Measurements from ENCODE around the gene CYTH3.

The CYTH3 gene

DNA sequence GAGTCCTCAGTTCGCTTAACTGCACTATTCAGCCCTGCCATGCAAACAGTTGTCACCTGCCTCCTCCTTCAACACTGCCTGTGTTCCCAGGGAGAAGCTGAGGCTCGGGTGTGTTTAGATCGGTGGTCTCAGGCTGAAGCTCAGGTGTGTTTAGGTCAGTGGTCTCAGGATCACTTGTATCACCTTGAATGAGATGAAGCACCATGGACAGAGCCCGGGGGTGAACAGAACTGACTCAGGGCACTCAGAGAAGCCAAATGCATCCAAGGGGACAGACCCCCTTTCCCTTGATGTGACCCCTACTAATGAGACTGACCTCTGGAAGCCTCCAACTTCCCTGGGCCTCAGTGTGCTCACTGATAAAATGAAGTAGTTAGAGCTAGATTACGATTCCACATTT lies 84.0 kb downstream of the CYTH3 start:
- DNase-seq, result no peak

GRCh38 chr7:6186577-6186976 lies 85.8 kb downstream of the CYTH3 start:
- DNase-seq, result no peak

- no peak for DNase-seq
These were observed 89.4 kb downstream of the CYTH3 start for GRCh38 chr7:6182993-6183392.

- DNase-seq, result peak; percentile 11
These were observed 91.3 kb downstream of the CYTH3 start for GRCh38 chr7:6181136-6181535.

- DNase-seq, result no peak
These were observed 92.1 kb downstream of the CYTH3 start for GRCh38 chr7:6180344-6180725.

GRCh38 chr7:6179620-6180343 lies 92.6 kb downstream of the CYTH3 start:
- no peak for DNase-seq

DNA sequence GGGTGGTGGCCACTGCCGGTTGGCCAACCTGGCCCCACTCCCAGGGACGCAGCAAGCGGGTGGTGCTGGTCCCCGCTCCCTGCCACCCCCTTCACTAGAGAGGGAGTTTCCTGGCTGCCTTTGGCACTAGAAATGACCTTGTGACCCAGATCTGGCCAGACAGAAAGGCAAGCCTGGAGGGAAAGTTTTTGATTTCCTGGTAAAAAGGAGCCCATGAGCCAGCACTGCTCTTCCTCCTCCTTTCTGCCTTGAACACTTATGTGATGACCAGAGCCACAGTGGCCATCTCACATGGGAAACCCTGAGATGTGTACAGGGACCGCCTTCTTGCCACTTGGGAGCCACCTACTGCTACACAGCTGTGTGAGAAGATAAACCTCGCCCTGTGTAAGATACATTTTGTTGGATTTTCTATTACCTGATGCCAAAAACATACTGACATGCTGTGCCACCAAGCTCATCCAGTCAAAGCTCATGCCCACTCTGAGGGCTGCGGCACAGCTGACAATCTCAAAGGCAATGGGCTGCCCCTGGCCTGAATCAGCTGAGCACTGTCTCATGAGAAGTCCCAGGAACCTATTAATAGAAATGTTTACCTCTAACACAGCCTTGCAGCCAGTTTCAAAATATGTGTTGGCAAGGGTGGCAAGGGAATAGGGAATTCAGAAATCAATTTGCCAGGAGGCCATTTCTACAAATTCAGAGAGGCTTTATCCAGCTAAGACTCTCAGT lies 94.0 kb downstream of the CYTH3 start:
- DNase-seq, result peak; percentile 61

- DNase-seq, result no peak
These were observed 96.8 kb downstream of the CYTH3 start for GRCh38 chr7:6175645-6176044.

DNA sequence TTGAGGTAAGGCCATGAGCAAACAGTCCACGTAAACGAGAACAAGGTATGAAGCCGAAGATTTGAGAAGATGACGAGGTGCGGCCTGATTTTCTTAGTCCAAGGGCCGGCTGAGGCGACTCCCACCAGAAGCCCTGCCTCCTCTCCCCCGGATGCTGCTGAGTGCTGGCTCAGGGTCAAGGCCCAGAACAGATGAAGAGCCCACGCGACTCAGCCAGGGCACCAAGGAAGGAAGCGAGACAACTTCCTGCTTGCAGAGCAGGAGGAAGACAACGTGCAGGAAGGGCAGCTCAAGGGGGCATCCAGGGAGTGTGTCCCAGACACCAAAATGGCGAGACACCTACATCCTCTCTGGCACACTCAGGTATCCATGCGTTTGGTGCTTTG lies 99.5 kb downstream of the CYTH3 start:
- DNase-seq, result no peak

- no peak for DNase-seq
These were observed 100.1 kb downstream of the CYTH3 start for GRCh38 chr7:6172224-6172909.

- DNase-seq, result no peak
These were observed 100.7 kb downstream of the CYTH3 start for GRCh38 chr7:6171532-6172223.

- DNase-seq, result no peak
These were observed 101.6 kb downstream of the CYTH3 start for GRCh38 chr7:6170571-6171531.

DNA sequence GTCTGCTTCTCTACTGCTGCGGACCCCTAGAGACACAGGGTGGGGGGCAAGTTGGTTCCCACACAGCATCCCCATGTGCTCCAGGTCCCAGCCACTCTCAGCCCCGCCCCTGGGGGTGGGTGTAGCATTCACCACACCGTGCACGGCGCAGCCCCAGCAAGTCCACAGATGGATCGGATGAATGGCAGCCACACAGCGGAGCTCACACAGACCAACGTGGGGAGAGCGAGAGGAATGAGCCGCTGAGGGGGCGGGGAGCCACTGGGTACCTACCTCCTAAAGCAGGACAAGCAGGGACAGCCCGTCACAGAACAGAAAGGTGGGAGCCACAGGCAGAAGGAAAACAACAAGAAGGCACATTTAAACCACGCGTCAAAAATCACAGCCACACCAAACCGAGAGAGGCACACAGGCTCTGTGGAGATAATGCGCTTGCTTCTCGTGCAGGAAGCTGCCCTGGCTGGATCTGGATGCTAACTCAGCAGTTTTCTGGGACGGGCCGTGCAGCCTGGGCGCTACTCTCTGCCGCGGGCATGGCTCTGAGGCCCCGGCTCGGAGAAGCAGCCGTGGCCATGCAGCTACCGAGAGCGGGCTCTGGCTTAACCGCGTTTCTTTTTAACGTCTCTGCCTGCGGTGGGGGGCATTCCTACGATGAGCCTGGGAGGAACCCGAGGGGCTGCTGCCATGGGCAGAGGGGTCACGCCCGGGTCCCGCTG lies 102.5 kb downstream of the CYTH3 start:
- no peak for DNase-seq

DNA sequence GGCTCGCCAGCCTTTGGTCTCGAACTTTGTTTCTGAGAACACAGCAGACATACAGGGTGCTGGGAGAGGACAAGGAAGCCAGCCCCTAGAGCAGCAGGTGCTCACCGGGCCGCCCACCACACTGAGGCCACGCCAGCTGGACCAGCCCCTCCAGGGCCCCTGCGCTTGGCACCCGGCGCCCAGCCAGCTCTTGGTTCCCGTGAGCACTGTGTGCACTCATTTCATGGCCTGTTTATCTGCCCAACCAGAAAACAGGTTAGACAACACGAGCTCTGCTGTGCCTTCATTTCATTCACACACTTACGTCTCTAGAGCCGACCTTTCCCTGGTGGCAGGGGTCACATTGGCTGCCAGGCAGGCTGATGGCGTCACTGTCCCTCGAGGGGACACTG lies 104.0 kb downstream of the CYTH3 start:
- DNase-seq, result no peak

GRCh38 chr7:6167587-6168476 lies 104.6 kb downstream of the CYTH3 start:
- DNase-seq, result no peak

DNA sequence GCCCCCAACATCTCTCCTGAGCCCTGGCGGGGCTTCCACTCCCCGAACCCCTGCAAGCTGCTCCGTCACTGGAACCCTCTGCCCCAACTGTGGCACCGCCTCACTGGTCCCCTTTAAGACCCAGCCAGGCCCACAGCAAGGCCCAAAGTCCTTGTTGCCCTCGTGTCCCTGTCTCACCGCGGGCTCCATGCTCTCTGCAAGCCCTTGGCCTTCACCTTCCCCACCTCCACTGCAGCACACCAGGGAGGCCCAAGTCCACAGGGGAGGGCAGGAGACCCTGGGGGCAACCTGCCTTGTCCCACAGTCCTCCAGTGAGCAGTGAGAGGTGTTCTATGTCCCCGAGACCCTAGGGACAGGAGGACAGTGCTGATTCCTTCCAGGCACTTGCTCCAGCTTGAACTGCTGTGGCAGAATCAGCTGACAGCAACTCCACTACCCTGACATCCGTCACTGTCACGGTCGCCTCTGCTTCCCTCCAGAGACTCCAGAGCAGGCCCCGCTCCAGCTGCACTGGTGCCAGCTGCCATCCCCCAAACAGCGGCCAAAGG lies 105.3 kb downstream of the CYTH3 start:
- DNase-seq, result no peak

GRCh38 chr7:6166443-6166891 lies 106.0 kb downstream of the CYTH3 start:
- no peak for DNase-seq

DNA sequence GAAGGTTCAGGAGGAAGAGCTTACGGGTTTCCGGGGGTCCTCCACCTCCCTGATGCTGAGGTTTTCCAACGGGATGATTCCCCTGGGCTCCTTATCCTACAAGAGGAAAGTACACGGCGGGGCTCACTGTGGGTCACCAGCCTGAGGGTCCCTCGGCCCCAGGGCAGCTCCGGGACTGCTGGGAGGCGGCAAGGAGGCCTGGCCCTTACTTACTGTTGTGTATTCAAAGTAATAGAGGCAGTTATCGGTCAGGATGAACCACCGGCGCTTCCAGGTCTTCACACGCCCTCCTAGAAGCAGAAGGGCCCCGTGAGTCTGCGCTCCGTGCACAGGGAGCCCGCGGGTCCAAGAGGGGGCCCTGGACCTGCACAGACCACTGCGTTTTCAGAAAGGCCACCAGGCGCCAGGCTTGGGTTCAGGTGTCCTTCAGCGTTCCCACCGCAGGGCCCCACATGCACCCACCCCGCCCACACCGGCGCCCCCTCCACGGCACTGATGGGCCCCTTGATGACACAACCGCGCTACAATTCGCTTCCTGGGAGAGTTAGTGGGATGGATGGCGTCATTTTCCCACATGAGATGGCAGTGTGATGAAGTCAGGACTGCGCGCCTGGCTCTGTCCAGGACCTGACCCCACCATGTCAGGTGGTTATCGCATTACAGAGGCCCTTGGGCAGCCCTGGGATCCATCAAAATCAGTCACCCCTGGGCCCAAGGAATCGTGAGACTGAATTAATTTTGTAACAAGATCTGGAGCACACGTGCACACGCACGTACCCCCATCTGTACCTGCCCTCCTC lies 106.7 kb downstream of the CYTH3 start:
- no peak for DNase-seq

GRCh38 chr7:6165075-6165474 lies 107.3 kb downstream of the CYTH3 start:
- DNase-seq, result no peak

All from hematopoietic multipotent progenitor cell treated with erythropoietin and hydrocortisone succinate and interleukin-3 and kit ligand, for 6 days (in vitro differentiated cells).